AG09309 (cell line): ENCODE measurements around the gene GABRA4.

Experiments
- DNase-seq: peaks from one replicate; pipeline ENCODE4 v3.0.0-alpha.2; 2010; ENCODE audit warnings: low read depth
- H3K4me3 ChIP-seq: 2 replicates; pipeline ENCODE4 v1.5.1; 2011; ENCODE audit warnings: mild to moderate bottlenecking, low read depth, low read length, moderate library complexity; ENCODE audit not compliant: control insufficient read depth
- CTCF ChIP-seq: IDR thresholded peaks from 2 replicates; pipeline ENCODE4 v1.5.1; 2011; ENCODE audit warnings: mild to moderate bottlenecking, low read depth, low read length, inconsistent platforms; ENCODE audit not compliant: insufficient read depth, control insufficient read depth; ENCODE audit errors: missing control alignments

GABRA4 gene

GRCh38 chr4:46984781-46985180 is 8.6 kb downstream of the GABRA4 start:
- TF ChIP-seq CTCF, result no peak

GRCh38 chr4:46980851-46981250 is 12.5 kb downstream of the GABRA4 start:
- TF ChIP-seq CTCF, result no peak
- DNase-seq, result no peak
- H3K4me3 ChIP-seq, result no peak overlapping the region

More at GRCh38 chr4:46984781-46985180, 8.6 kb downstream of the GABRA4 start:
- no peak overlapping the region for H3K4me3 ChIP-seq
- DNase-seq, result no peak

- no peak for DNase-seq
- TF ChIP-seq CTCF, result no peak
These were observed 13.7 kb downstream of the GABRA4 start for GRCh38 chr4:46979726-46980125.

GRCh38 chr4:46979283-46979682 is 14.1 kb downstream of the GABRA4 start:
- DNase-seq, result no peak
- no peak overlapping the region for H3K4me3 ChIP-seq
- TF ChIP-seq CTCF, result no peak

More at GRCh38 chr4:46979726-46980125, 13.7 kb downstream of the GABRA4 start:
- no peak overlapping the region for H3K4me3 ChIP-seq

- no peak for TF ChIP-seq CTCF
- DNase-seq, result no peak
- no peak overlapping the region for H3K4me3 ChIP-seq
These were observed 16.1 kb downstream of the GABRA4 start for GRCh38 chr4:46977245-46977644.

- DNase-seq, result no peak
- no peak for TF ChIP-seq CTCF
These were observed 17.4 kb downstream of the GABRA4 start for GRCh38 chr4:46975812-46976553.

More at GRCh38 chr4:46975812-46976553, 17.4 kb downstream of the GABRA4 start:
- no peak overlapping the region for H3K4me3 ChIP-seq
